HepG2 (cell line): ENCODE measurements around the gene PC. TPM values are rescaled to one million over a fixed set of nuclear protein-coding genes. Genes with fewer than 3 reads are reported as not detected.

Experiments used
- ARID2 ChIP-seq: sonication (generic); formaldehyde crosslinking; IDR thresholded peaks from 2 replicates; pipeline ENCODE4 v1.8.1; 2022; ENCODE audit warnings: mild to moderate bottlenecking, missing genetic modification reagents, borderline replicate concordance
- ATF7 ChIP-seq, 2 experiments: fragments of 450-650 bp in 1 of 2; sonication (generic) in 1 of 2; formaldehyde crosslinking in 1 of 2; IDR thresholded peaks; 2 replicates each; pipeline versions ENCODE4 v1.4.0 to v1.6.1; 2016 to 2020; ENCODE audit warnings: antibody characterized with exemption in 1 of 2, mild to moderate bottlenecking in 1 of 2, missing genetic modification reagents in 1 of 2
- CCDC6 ChIP-seq: sonication (generic); formaldehyde crosslinking; IDR thresholded peaks from 2 replicates; pipeline ENCODE4 v1.8.1; 2022; ENCODE audit warnings: mild to moderate bottlenecking, missing genetic modification reagents, moderate library complexity
- CEBPB ChIP-seq: IDR thresholded peaks from 2 replicates; pipeline ENCODE4 v1.6.1; 2011; ENCODE audit warnings: low read depth, low read length, improper control_type of control experiment, borderline replicate concordance
- ETV6 ChIP-seq: sonication (generic); formaldehyde crosslinking; conservative IDR thresholded peaks from 2 replicates; pipeline ENCODE4 v1.4.0; 2020; ENCODE audit warnings: missing genetic modification reagents
- FIP1L1 ChIP-seq: fragments of 200-400 bp; formaldehyde crosslinking; IDR thresholded peaks from 2 replicates; pipeline ENCODE4 v1.6.1; 2018; ENCODE audit warnings: low read depth, mild to moderate bottlenecking, low read length, moderate library complexity, borderline replicate concordance; ENCODE audit not compliant: insufficient read depth
- GATA4 ChIP-seq: sonication (generic); IDR thresholded peaks from 2 replicates; pipeline ENCODE4 v1.6.1; 2016; ENCODE audit warnings: antibody characterized with exemption, low read depth, borderline replicate concordance
- KDM1A ChIP-seq: IDR thresholded peaks from 2 replicates; pipeline ENCODE4 v1.6.1; 2016; ENCODE audit warnings: missing compliant biosample characterization
- KMT2B ChIP-seq: IDR thresholded peaks from 2 replicates; pipeline ENCODE4 v1.6.1; 2016; ENCODE audit warnings: missing genetic modification reagents, missing compliant biosample characterization
- MBD4 ChIP-seq: IDR thresholded peaks from 2 replicates; pipeline ENCODE4 v1.6.1; 2012; ENCODE audit warnings: low read length, inconsistent platforms, borderline replicate concordance
- MYNN ChIP-seq: sonication (generic); formaldehyde crosslinking; IDR thresholded peaks from 2 replicates; pipeline ENCODE4 v1.4.0; 2020; ENCODE audit warnings: mild to moderate bottlenecking, low read depth, missing genetic modification reagents
- POLR2AphosphoS5 ChIP-seq: IDR thresholded peaks from 2 replicates; pipeline ENCODE4 v1.6.1; 2012; ENCODE audit warnings: low read depth, low read length
- SPEN ChIP-seq: sonication (generic); formaldehyde crosslinking; IDR thresholded peaks from 2 replicates; pipeline ENCODE4 v1.5.1; 2020; ENCODE audit warnings: low read depth, mild to moderate bottlenecking, missing genetic modification reagents
- ZNF232 ChIP-seq: sonication (generic); formaldehyde crosslinking; IDR thresholded peaks from 2 replicates; pipeline ENCODE4 v1.4.0; 2020; ENCODE audit warnings: missing genetic modification reagents, borderline replicate concordance
- ZNF329 ChIP-seq: sonication (generic); formaldehyde crosslinking; IDR thresholded peaks from 2 replicates; pipeline ENCODE4 v1.9.0; 2021; ENCODE audit warnings: low read depth, mild to moderate bottlenecking, missing genetic modification reagents
- ZNF788 ChIP-seq: sonication (generic); formaldehyde crosslinking; IDR thresholded peaks from 2 replicates; pipeline ENCODE4 v1.5.0; 2020; ENCODE audit warnings: mild to moderate bottlenecking, missing genetic modification reagents, borderline replicate concordance
- ZNF839 ChIP-seq: sonication (generic); formaldehyde crosslinking; IDR thresholded peaks from 2 replicates; pipeline ENCODE4 v1.4.0; 2020; ENCODE audit warnings: missing genetic modification reagents, mild to moderate bottlenecking, borderline replicate concordance
- ZSCAN20 ChIP-seq: sonication (generic); formaldehyde crosslinking; IDR thresholded peaks from 2 replicates; pipeline ENCODE4 v1.4.0; 2020; ENCODE audit warnings: missing genetic modification reagents, mild to moderate bottlenecking, borderline replicate concordance
- polyA plus RNA-seq, 8 experiments: library from polyadenylated mRNA; depleted of rRNA in 3 of 8; stranded (reverse) in 7 of 8; unstranded in 1 of 8; fragments of >200 nt; fragmentation: Illumina TruSeq in 4 of 8; extraction: Trizol in 4 of 8; gene quantifications; 2 replicates each; pipeline versions ENCODE4 v1.2.1 to v1.2.3, GENCODE V29; 2011 to 2016; ENCODE audit warnings: low read depth in 4 of 8, missing spikeins in 1 of 8, mixed read lengths in 1 of 8; ENCODE audit not compliant: insufficient read depth in 1 of 8
- total RNA-seq, 5 experiments: library from RNA; depleted of rRNA; stranded (reverse); fragments of >200 nt; fragmentation: Illumina TruSeq; extraction: Trizol; gene quantifications; 2 replicates each; pipeline ENCODE4 v1.2.3, GENCODE V29; 2016; ENCODE audit warnings: low read depth in 1 of 5
- TF ChIP-seq, protein P1 (sequence below): sonication (generic); formaldehyde crosslinking; IDR thresholded peaks from 2 replicates; pipeline ENCODE4 v1.5.1; 2020; ENCODE audit warnings: missing genetic modification reagents, mild to moderate bottlenecking, borderline replicate concordance
- TF ChIP-seq, protein P2 (sequence below): sonication (generic); formaldehyde crosslinking; IDR thresholded peaks from 2 replicates; pipeline ENCODE4 v1.8.1; 2022; ENCODE audit warnings: low read depth, mild to moderate bottlenecking, missing genetic modification reagents
- TF ChIP-seq, protein P3 (sequence below): sonication (generic); formaldehyde crosslinking; IDR thresholded peaks from 2 replicates; pipeline ENCODE4 v1.5.1; 2020; ENCODE audit warnings: missing genetic modification reagents, mild to moderate bottlenecking, borderline replicate concordance
- TF ChIP-seq, protein P4 (sequence below): fragments of 450-650 bp; IDR thresholded peaks from 2 replicates; pipeline ENCODE4 v1.6.1; 2016

Gene PC
- total and polyA plus RNA-seq, 2 of the 13 experiments (the other 11 are each of a cell fraction or from before 2014, with no cell fraction given): 29.0 to 39.0 TPM

DNA sequence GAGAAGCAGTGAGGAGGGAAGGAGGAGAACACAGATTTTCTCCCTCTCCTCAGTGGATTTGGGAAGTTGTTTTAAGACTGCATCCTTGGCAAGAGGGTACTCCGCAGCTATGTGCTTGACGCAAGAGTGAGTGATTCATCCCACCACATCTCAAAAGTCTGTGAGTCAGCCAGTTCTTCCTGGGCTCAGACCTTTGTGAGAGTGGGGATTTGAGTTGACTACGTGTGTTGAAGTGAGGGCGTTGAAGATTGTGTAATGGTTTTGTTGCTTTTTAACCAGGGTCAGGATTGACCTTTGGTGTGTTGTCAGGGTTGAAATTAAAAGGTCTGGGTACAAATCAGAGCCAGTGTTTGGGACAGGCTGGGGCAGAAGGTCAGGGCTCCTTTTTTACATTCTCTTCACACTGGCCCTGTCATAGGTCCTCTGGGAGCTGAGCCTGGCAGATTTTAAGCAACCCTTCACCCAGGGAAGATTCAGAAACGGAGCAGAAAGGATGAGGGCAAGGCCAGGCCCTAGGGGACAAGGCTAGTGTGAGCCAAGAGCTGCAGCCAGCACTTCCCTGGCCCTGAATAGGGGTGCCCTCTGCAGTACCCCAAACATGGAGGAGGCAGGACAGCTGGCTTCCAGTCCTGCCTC, 12.7 kb upstream of the PC start (continued):
- TF ChIP-seq ZNF329 (CRISPR knock-in tag): no peak
- peak; percentile 95 for TF ChIP-seq CEBPB
- no peak for TF ChIP-seq ZNF839 (CRISPR knock-in tag)
- peak; percentile 66 for TF ChIP-seq POLR2AphosphoS5
- TF ChIP-seq KDM1A (CRISPR knock-in tag): peak; percentile 86
- TF ChIP-seq, protein P1, sequence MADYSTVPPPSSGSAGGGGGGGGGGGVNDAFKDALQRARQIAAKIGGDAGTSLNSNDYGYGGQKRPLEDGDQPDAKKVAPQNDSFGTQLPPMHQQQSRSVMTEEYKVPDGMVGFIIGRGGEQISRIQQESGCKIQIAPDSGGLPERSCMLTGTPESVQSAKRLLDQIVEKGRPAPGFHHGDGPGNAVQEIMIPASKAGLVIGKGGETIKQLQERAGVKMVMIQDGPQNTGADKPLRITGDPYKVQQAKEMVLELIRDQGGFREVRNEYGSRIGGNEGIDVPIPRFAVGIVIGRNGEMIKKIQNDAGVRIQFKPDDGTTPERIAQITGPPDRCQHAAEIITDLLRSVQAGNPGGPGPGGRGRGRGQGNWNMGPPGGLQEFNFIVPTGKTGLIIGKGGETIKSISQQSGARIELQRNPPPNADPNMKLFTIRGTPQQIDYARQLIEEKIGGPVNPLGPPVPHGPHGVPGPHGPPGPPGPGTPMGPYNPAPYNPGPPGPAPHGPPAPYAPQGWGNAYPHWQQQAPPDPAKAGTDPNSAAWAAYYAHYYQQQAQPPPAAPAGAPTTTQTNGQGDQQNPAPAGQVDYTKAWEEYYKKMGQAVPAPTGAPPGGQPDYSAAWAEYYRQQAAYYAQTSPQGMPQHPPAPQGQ: no peak; the same call in 1 of the 2 replicates
- TF ChIP-seq CCDC6: no peak
- peak; percentile 22; the same call in 1 of the 2 replicates for TF ChIP-seq SPEN (CRISPR knock-in tag)
- TF ChIP-seq ZNF788 (CRISPR knock-in tag): peak; percentile 51; the same call in 1 of the 2 replicates
- no peak for TF ChIP-seq ETV6 (CRISPR knock-in tag)
- TF ChIP-seq, protein P2, sequence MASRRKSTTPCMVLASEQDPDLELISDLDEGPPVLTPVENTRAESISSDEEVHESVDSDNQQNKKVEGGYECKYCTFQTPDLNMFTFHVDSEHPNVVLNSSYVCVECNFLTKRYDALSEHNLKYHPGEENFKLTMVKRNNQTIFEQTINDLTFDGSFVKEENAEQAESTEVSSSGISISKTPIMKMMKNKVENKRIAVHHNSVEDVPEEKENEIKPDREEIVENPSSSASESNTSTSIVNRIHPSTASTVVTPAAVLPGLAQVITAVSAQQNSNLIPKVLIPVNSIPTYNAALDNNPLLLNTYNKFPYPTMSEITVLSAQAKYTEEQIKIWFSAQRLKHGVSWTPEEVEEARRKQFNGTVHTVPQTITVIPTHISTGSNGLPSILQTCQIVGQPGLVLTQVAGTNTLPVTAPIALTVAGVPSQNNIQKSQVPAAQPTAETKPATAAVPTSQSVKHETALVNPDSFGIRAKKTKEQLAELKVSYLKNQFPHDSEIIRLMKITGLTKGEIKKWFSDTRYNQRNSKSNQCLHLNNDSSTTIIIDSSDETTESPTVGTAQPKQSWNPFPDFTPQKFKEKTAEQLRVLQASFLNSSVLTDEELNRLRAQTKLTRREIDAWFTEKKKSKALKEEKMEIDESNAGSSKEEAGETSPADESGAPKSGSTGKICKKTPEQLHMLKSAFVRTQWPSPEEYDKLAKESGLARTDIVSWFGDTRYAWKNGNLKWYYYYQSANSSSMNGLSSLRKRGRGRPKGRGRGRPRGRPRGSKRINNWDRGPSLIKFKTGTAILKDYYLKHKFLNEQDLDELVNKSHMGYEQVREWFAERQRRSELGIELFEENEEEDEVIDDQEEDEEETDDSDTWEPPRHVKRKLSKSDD (CRISPR knock-in tag): no peak
- TF ChIP-seq ZSCAN20 (CRISPR knock-in tag): no peak
- 0 out of 2 replicates have a peak, but pooled peaks have one; percentile 70 for TF ChIP-seq MBD4
- no peak for TF ChIP-seq ARID2
- TF ChIP-seq, protein P3, sequence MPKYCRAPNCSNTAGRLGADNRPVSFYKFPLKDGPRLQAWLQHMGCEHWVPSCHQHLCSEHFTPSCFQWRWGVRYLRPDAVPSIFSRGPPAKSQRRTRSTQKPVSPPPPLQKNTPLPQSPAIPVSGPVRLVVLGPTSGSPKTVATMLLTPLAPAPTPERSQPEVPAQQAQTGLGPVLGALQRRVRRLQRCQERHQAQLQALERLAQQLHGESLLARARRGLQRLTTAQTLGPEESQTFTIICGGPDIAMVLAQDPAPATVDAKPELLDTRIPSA (CRISPR knock-in tag): no peak
- TF ChIP-seq GATA4: no peak
- TF ChIP-seq ZNF232 (CRISPR knock-in tag): no peak
- TF ChIP-seq KMT2B: 0 out of 2 replicates have a peak, but pooled peaks have one; percentile 38
- no peak for TF ChIP-seq MYNN (CRISPR knock-in tag)
- no peak for TF ChIP-seq FIP1L1
- TF ChIP-seq, protein P4, sequence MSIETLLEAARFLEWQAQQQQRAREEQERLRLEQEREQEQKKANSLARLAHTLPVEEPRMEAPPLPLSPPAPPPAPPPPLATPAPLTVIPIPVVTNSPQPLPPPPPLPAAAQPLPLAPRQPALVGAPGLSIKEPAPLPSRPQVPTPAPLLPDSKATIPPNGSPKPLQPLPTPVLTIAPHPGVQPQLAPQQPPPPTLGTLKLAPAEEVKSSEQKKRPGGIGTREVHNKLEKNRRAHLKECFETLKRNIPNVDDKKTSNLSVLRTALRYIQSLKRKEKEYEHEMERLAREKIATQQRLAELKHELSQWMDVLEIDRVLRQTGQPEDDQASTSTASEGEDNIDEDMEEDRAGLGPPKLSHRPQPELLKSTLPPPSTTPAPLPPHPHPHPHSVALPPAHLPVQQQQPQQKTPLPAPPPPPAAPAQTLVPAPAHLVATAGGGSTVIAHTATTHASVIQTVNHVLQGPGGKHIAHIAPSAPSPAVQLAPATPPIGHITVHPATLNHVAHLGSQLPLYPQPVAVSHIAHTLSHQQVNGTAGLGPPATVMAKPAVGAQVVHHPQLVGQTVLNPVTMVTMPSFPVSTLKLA: no peak
- peak; percentile 46 for TF ChIP-seq ATF7 (IDR thresholded peaks at IDR 0.05)
- TF ChIP-seq ATF7 (CRISPR knock-in tag; IDR thresholded peaks at IDR 0.05): peak; percentile 64; the same call in 1 of the 2 replicates
